IMR-90 (cell line): ENCODE data around the gene KRTAP12-1. TPM values are rescaled to one million over a fixed set of nuclear protein-coding genes. Genes with fewer than 3 reads are reported as not detected.

Source experiments
- ATAC-seq: fragments of 200-7000 bp; cut with Tn5 transposase; 2 replicates; pipeline ENCODE4 v1.9.1; 2020; ENCODE audit warnings: low read depth, mild to moderate bottlenecking, moderate library complexity
- Bru-seq: library from RNA; stranded (reverse); fragments of 400-500 nt; gene quantifications from one replicate; lab custom pipeline; 2021; lab: Mats Ljungman, UMichigan
- BruChase-seq, 2 experiments: library from RNA; stranded (reverse); fragments of 400-500 nt; gene quantifications; one replicate each; lab custom pipeline; 2021; lab: Mats Ljungman, UMichigan
- BruUV-seq: library from RNA; stranded (reverse); fragments of 400-500 nt; replicated peaks from 2 replicates; lab custom pipeline; 2021; lab: Mats Ljungman, UMichigan
- CTCF ChIA-PET: fragments of 300-600 bp; formaldehyde crosslinking; extraction: SDS; loops from one replicate; lab custom pipeline; 2021; ENCODE audit warnings: antibody characterized with exemption; lab: Yijun Ruan, JAX
- POLR2A ChIA-PET: fragments of 300-600 bp; sonication (Branson Sonifier 250); formaldehyde crosslinking; loops from one replicate; lab custom pipeline; 2022; ENCODE audit warnings: antibody characterized with exemption; ENCODE audit not compliant: unreplicated experiment; lab: Charles Lee
- DNase-seq: peaks from one replicate; pipeline ENCODE4 v3.0.0; 2013
- H2AFZ ChIP-seq: replicated peaks from 2 replicates; pipeline ENCODE3; 2013; ENCODE audit warnings: low read length, mild to moderate bottlenecking; ENCODE audit not compliant: poor library complexity
- H2AK5ac ChIP-seq: 2 replicates; pipeline ENCODE4 v1.6.1; 2013; ENCODE audit warnings: low read depth, low read length, inconsistent platforms
- H2AK9ac ChIP-seq: replicated peaks from 2 replicates; pipeline ENCODE3; 2013; ENCODE audit warnings: mild to moderate bottlenecking, low read depth, low read length, moderate library complexity; ENCODE audit not compliant: poor library complexity
- H2BK120ac ChIP-seq: 2 replicates; pipeline ENCODE4 v1.6.1; 2013; ENCODE audit warnings: low read depth, low read length, inconsistent platforms
- H2BK15ac ChIP-seq: 3 replicates; pipeline ENCODE4 v1.6.1; 2013; ENCODE audit warnings: low read depth, low read length, inconsistent platforms
- H2BK20ac ChIP-seq: 2 replicates; pipeline ENCODE4 v1.6.1; 2013; ENCODE audit warnings: low read depth, mild to moderate bottlenecking, inconsistent platforms, low read length, moderate library complexity
- H2BK5ac ChIP-seq: 2 replicates; pipeline ENCODE4 v1.6.1; 2013; ENCODE audit warnings: mild to moderate bottlenecking, low read depth, low read length, inconsistent platforms; ENCODE audit not compliant: poor library complexity, severe bottlenecking
- H3K14ac ChIP-seq: replicated peaks from 2 replicates; pipeline ENCODE4 v1.6.1; 2013; ENCODE audit warnings: low read depth, low read length, inconsistent platforms
- H3K18ac ChIP-seq: 2 replicates; pipeline ENCODE4 v1.6.1; 2013; ENCODE audit warnings: low read depth, low read length, control low read depth
- H3K23ac ChIP-seq: 2 replicates; pipeline ENCODE4 v1.6.1; 2013; ENCODE audit warnings: low read depth, low read length, inconsistent platforms
- H3K27ac ChIP-seq: 2 replicates; pipeline ENCODE4 v1.5.1; 2013; ENCODE audit warnings: mild to moderate bottlenecking, control low read depth, low read length; ENCODE audit not compliant: insufficient read depth
- H3K27me3 ChIP-seq: 2 replicates; pipeline ENCODE4 v1.6.1; 2013; ENCODE audit warnings: low read length; ENCODE audit not compliant: control insufficient read depth, insufficient read depth
- H3K36me3 ChIP-seq: 2 replicates; pipeline ENCODE4 v1.6.1; 2013; ENCODE audit warnings: low read length, mixed read lengths; ENCODE audit not compliant: control insufficient read depth, insufficient read depth
- H3K4ac ChIP-seq: 2 replicates; pipeline ENCODE4 v1.6.1; 2013; ENCODE audit warnings: low read depth, low read length, inconsistent platforms
- H3K4me1 ChIP-seq: 2 replicates; pipeline ENCODE4 v1.6.1; 2013; ENCODE audit warnings: low read length, mixed read lengths; ENCODE audit not compliant: control insufficient read depth, insufficient read depth
- H3K4me2 ChIP-seq: 2 replicates; pipeline ENCODE4 v1.6.1; 2013; ENCODE audit warnings: low read depth, mild to moderate bottlenecking, control low read depth, low read length, moderate library complexity
- H3K4me3 ChIP-seq: 2 replicates; pipeline ENCODE4 v1.5.1; 2013; ENCODE audit warnings: low read depth, mild to moderate bottlenecking, control low read depth, low read length, moderate library complexity; ENCODE audit not compliant: insufficient read depth
- H3K56ac ChIP-seq: 2 replicates; pipeline ENCODE4 v1.6.1; 2013; ENCODE audit warnings: low read length, inconsistent platforms; ENCODE audit not compliant: insufficient read depth; ENCODE audit errors: extremely low read depth
- H3K79me1 ChIP-seq, 2 experiments: 2 replicates each; pipeline ENCODE4 v1.6.1; 2013; ENCODE audit warnings: low read length in 2 of 2, inconsistent platforms in 1 of 2, low read depth in 1 of 2
- H3K9ac ChIP-seq: 2 replicates; pipeline ENCODE4 v1.6.1; 2013; ENCODE audit warnings: low read depth, low read length, control low read depth
- H3K9me1 ChIP-seq: 2 replicates; pipeline ENCODE4 v1.6.1; 2013; ENCODE audit warnings: low read length, inconsistent platforms; ENCODE audit not compliant: insufficient read depth
- H3K9me3 ChIP-seq: 2 replicates; pipeline ENCODE4 v1.6.1; 2013; ENCODE audit warnings: low read length; ENCODE audit not compliant: control insufficient read depth, insufficient read depth
- H4K20me1 ChIP-seq: 2 replicates; pipeline ENCODE4 v1.6.1; 2013; ENCODE audit warnings: low read length, inconsistent platforms; ENCODE audit not compliant: insufficient read depth
- H4K5ac ChIP-seq: 2 replicates; pipeline ENCODE4 v1.6.1; 2013; ENCODE audit warnings: mild to moderate bottlenecking, low read depth, low read length, control low read depth
- H4K8ac ChIP-seq, 2 experiments: 2 replicates each; pipeline ENCODE4 v1.6.1; 2013; ENCODE audit warnings: low read depth in 2 of 2, low read length in 2 of 2, control low read depth in 1 of 2, inconsistent platforms in 1 of 2
- H4K91ac ChIP-seq: 2 replicates; pipeline ENCODE4 v1.6.1; 2013; ENCODE audit warnings: low read depth, low read length, inconsistent platforms; ENCODE audit not compliant: insufficient read depth
- BHLHE40 ChIP-seq: fragments of 150-350 bp; IDR thresholded peaks from 2 replicates; pipeline ENCODE4 v1.6.1; 2016; ENCODE audit warnings: mild to moderate bottlenecking, low read depth, low read length
- CEBPB ChIP-seq: IDR thresholded peaks from 2 replicates; pipeline ENCODE4 v1.6.1; 2012; ENCODE audit warnings: low read depth, low read length, improper control_type of control experiment
- CHD1 ChIP-seq: IDR thresholded peaks from 2 replicates; pipeline ENCODE4 v1.6.1; 2012; ENCODE audit warnings: low read depth, low read length, improper control_type of control experiment
- MAFK ChIP-seq: IDR thresholded peaks from 2 replicates; pipeline ENCODE4 v1.6.1; 2012; ENCODE audit warnings: low read depth, low read length, improper control_type of control experiment
- MXI1 ChIP-seq: IDR thresholded peaks from 2 replicates; pipeline ENCODE4 v1.6.1; 2012; ENCODE audit warnings: low read depth, mild to moderate bottlenecking, low read length, moderate library complexity, borderline replicate concordance
- NFE2L2 ChIP-seq: fragments of 150-350 bp; IDR thresholded peaks from 2 replicates; pipeline ENCODE4 v1.6.1; 2016; ENCODE audit warnings: low read depth, mild to moderate bottlenecking, low read length
- POLR2A ChIP-seq: IDR thresholded peaks from 2 replicates; pipeline ENCODE4 v1.6.1; 2012; ENCODE audit warnings: mild to moderate bottlenecking, low read depth, low read length
- RAD21 ChIP-seq: IDR thresholded peaks from 2 replicates; pipeline ENCODE4 v1.6.1; 2012; ENCODE audit warnings: low read length, improper control_type of control experiment
- RCOR1 ChIP-seq: IDR thresholded peaks from 2 replicates; pipeline ENCODE4 v1.6.1; 2012; ENCODE audit warnings: mild to moderate bottlenecking, low read length, improper control_type of control experiment; ENCODE audit not compliant: insufficient replicate concordance
- RFX5 ChIP-seq: IDR thresholded peaks from 2 replicates; pipeline ENCODE4 v1.8.0; 2012; ENCODE audit warnings: low read depth, mild to moderate bottlenecking, low read length, moderate library complexity
- SMC3 ChIP-seq: fragments of 150-350 bp; IDR thresholded peaks from 2 replicates; pipeline ENCODE4 v1.6.1; 2016; ENCODE audit warnings: low read depth, mild to moderate bottlenecking, antibody characterized with exemption, low read length, moderate library complexity
- WGBS, 2 experiments: methylation state at CpG; one replicate each; pipeline versions ENCODE4 v1.1.5 to v1.1.7; 2013; ENCODE audit warnings: missing lambda C conversion rate in 2 of 2; ENCODE audit not compliant: insufficient read length in 1 of 2; ENCODE audit errors: extremely low coverage in 2 of 2; 5-methylcytosine and 5-hydroxymethylcytosine counted together
- dilution Hi-C: fragments of 300-500 bp; cut with HindIII; formaldehyde crosslinking; loops from one replicate; pipeline ENCODE4 v1.14.3; 2018; ENCODE audit warnings: low sequenced_read_pairs; ENCODE audit not compliant: unreplicated experiment
- in situ Hi-C: fragments of 300-500 bp; cut with MboI; formaldehyde crosslinking; loops from 3 replicates; pipeline ENCODE4 v1.14.3; 2019; ENCODE audit warnings: low sequenced_read_pairs, inconsistent platforms, mixed read lengths
- intact Hi-C: fragments of 100-400 bp; cut with micrococcal nuclease; formaldehyde crosslinking; loops from 2 replicates; pipeline ENCODE4 v1.10.0; 2022
- long read RNA-seq: library from polyadenylated mRNA; unstranded; transcript quantifications from one replicate; pipeline ENCODE4 v2.0.0, GENCODE V29; 2021; ENCODE audit not compliant: unreplicated experiment
- polyA plus RNA-seq, 3 experiments: library from polyadenylated mRNA; depleted of rRNA; stranded (reverse); fragments of >200 nt; gene quantifications; 2 replicates each; pipeline ENCODE4 v1.2.3, GENCODE V29; 2012; ENCODE audit warnings: low replicate concordance in 1 of 3
- total RNA-seq: library from RNA; depleted of rRNA; stranded (reverse); fragments of >200 nt; gene quantifications from 2 replicates; pipeline ENCODE4 v1.2.3, GENCODE V29; 2012; rRNA removed
- TF ChIP-seq, protein P1 (sequence below): fragments of 150-350 bp; IDR thresholded peaks from 2 replicates; pipeline ENCODE4 v1.6.1; 2017; ENCODE audit warnings: mild to moderate bottlenecking, antibody characterized with exemption, low read length, low read depth
- TF ChIP-seq, protein P2 (sequence below): conservative IDR thresholded peaks from 2 replicates; pipeline ENCODE4 v1.5.1; 2012; ENCODE audit warnings: mild to moderate bottlenecking, low read depth, low read length, improper control_type of control experiment

Gene KRTAP12-1, protein sequence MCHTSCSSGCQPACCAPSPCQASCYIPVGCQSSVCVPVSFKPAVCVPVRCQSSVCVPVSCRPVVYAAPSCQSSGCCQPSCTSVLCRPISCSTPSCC
- not detected in 2 replicates for total RNA-seq
- not detected in 2 replicates for polyA plus RNA-seq (2012; rRNA removed)
- not detected in 2 replicates for polyA plus RNA-seq (2012; cell fraction: cytosol; rRNA removed)
- not detected in 2 replicates for polyA plus RNA-seq (2012; cell fraction: nucleus; rRNA removed; ENCODE audit: low replicate concordance)
- Bru-seq, nascent RNA: not detected
- BruChase-seq, experiment 1, labeled RNA remaining after a 6-hour chase: not detected
- not detected for BruChase-seq, experiment 2, labeled RNA remaining after a 2-hour chase
- long read RNA-seq: 0 reads

DNA sequence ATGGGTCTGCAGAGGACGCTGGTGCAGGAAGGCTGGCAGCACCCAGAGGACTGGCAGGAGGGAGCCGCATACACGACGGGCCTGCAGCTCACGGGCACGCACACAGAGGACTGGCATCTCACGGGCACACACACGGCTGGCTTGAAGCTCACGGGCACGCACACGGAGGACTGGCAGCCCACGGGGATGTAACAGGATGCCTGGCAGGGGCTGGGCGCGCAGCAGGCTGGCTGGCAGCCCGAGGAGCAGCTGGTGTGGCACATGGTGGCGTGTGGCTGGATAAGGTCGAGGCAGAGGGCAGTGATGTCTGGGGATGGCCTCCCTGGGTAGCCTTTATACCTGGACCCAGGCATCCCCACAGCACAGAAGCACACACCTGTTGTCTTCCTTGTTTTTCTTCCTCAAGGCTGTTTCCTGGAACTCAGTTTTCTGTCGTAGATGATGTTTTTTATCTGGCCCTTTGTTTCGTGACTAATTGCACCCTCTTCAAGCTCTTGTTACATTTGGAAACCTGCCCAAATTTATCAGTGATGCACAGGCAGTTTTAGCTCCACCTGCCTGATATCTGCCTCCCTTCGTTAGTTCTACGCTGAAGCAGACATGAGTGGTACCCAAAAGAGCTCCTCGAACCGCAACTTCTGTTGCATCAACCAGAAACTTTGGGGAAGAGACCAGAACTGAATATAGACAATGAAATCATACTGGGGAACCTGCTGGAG is at the start of gene KRTAP12-1:
TSS of gene KRTAP12-1 (minus strand) at position 303 of the 719 bp plus-strand sequence. CDS start at position 263, 40 bp downstream.
- CTCF ChIA-PET: no interaction called here
- no peak within 1 kb of the TSS for H3K4me2 ChIP-seq
- WGBS, 2 experiments: 61% methylated on average over 3 of the region's 23 CpGs; no CpG with 5 or more reads in 1 of the 2 experiments
- H4K91ac ChIP-seq: no peak within 1 kb of the TSS
- H3K4me3 ChIP-seq: no peak within 1 kb of the TSS
- no peaks in the 10 kb centered on the region for H4K20me1 ChIP-seq
- ATAC-seq: no peak
- no peak within 1 kb of the TSS for H2AK5ac ChIP-seq
- H3K36me3 ChIP-seq: no peaks in the 10 kb centered on the region
- BruUV-seq: no TSS peak
- no peak within 1 kb of the TSS for H3K9ac ChIP-seq
- no peak within 1 kb of the TSS for H2AFZ ChIP-seq
- dilution Hi-C loops (no loop called here), intact Hi-C loops (no loop called here), in situ Hi-C loops (no loop called here)
- no peak within 1 kb of the TSS for H3K56ac ChIP-seq
- H2BK15ac ChIP-seq: no peak within 1 kb of the TSS
- TF ChIP-seq, protein P1, sequence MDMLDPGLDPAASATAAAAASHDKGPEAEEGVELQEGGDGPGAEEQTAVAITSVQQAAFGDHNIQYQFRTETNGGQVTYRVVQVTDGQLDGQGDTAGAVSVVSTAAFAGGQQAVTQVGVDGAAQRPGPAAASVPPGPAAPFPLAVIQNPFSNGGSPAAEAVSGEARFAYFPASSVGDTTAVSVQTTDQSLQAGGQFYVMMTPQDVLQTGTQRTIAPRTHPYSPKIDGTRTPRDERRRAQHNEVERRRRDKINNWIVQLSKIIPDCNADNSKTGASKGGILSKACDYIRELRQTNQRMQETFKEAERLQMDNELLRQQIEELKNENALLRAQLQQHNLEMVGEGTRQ: no peak
- TF ChIP-seq RAD21 (no peak), MAFK (no peak), CEBPB (no peak), CHD1 (no peak), SMC3 (no peak), RCOR1 (no peak), RFX5 (no peak), POLR2A (no peak), MXI1 (no peak), BHLHE40 (no peak), NFE2L2 (no peak)
- TF ChIP-seq, protein P2, sequence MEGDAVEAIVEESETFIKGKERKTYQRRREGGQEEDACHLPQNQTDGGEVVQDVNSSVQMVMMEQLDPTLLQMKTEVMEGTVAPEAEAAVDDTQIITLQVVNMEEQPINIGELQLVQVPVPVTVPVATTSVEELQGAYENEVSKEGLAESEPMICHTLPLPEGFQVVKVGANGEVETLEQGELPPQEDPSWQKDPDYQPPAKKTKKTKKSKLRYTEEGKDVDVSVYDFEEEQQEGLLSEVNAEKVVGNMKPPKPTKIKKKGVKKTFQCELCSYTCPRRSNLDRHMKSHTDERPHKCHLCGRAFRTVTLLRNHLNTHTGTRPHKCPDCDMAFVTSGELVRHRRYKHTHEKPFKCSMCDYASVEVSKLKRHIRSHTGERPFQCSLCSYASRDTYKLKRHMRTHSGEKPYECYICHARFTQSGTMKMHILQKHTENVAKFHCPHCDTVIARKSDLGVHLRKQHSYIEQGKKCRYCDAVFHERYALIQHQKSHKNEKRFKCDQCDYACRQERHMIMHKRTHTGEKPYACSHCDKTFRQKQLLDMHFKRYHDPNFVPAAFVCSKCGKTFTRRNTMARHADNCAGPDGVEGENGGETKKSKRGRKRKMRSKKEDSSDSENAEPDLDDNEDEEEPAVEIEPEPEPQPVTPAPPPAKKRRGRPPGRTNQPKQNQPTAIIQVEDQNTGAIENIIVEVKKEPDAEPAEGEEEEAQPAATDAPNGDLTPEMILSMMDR: no peak
- H3K9me1 ChIP-seq: no peaks in the 10 kb centered on the region
- no peak within 1 kb of the TSS for H2BK20ac ChIP-seq
- no peak within 1 kb of the TSS for H3K4ac ChIP-seq
- no peaks in the 10 kb centered on the region for H3K4me1 ChIP-seq
- H3K14ac ChIP-seq: no peak within 1 kb of the TSS
- H3K27me3 ChIP-seq: peaks cover 30% of the 10 kb centered on the region
- no peak within 1 kb of the TSS for H3K27ac ChIP-seq
- DNase-seq: no peak
- no peak within 1 kb of the TSS for H4K5ac ChIP-seq
- H3K9me3 ChIP-seq: no peaks in the 10 kb centered on the region
- H3K18ac ChIP-seq: no peak within 1 kb of the TSS
- no peak within 1 kb of the TSS for H2AK9ac ChIP-seq
- no peaks in the 10 kb centered on the region for H3K79me1 ChIP-seq
- H4K8ac ChIP-seq: no peak within 1 kb of the TSS
- POLR2A ChIA-PET: no interaction called here
- H2BK5ac ChIP-seq: no peak within 1 kb of the TSS
- no peak within 1 kb of the TSS for H3K23ac ChIP-seq
- H2BK120ac ChIP-seq: no peak within 1 kb of the TSS
